Thoracic aorta (tissue), 2 donors: ENCODE measurements around the gene RASSF4. TPM values are rescaled to one million over a fixed set of nuclear protein-coding genes. Genes with fewer than 3 reads are reported as not detected.

Experiments used
- ATAC-seq: fragments of 150-250 bp; one replicate; pipeline ENCODE4 v1.8.0; 2017; ENCODE audit warnings: low read depth; ENCODE audit not compliant: insufficient number of reproducible peaks, low FRiP score
- DNase-seq: peaks from one replicate; pipeline ENCODE4 v3.0.0-alpha.2; 2020; ENCODE audit warnings: low spot score
- H3K27ac ChIP-seq, 2 donors: fragments of 200-600 bp; sonication (generic); 1 replicate in 1 of 2; 2 replicates in 1 of 2; pipeline ENCODE4 v1.5.1; 2016; ENCODE audit warnings: mild to moderate bottlenecking in 2 of 2, moderate library complexity in 2 of 2
- H3K27me3 ChIP-seq: fragments of 200-600 bp; sonication (generic); replicated peaks from 2 replicates; pipeline ENCODE4 v1.6.0; 2016; ENCODE audit warnings: mild to moderate bottlenecking; ENCODE audit not compliant: insufficient read depth
- H3K36me3 ChIP-seq: fragments of 200-600 bp; sonication (generic); one replicate; pipeline ENCODE4 v1.5.1; 2016
- H3K4me1 ChIP-seq, 2 donors: fragments of 200-600 bp; sonication (generic); 1 replicate in 1 of 2; 2 replicates in 1 of 2; pipeline versions ENCODE4 v1.5.1 to v1.6.0; 2016; ENCODE audit warnings: low read depth in 2 of 2, mild to moderate bottlenecking in 1 of 2; ENCODE audit not compliant: control insufficient read depth in 1 of 2
- H3K4me3 ChIP-seq: fragments of 200-600 bp; sonication (generic); 2 replicates; pipeline ENCODE4 v1.5.1; 2016; ENCODE audit warnings: mild to moderate bottlenecking
- H3K9me3 ChIP-seq: fragments of 200-600 bp; sonication (generic); 2 replicates; pipeline ENCODE4 v1.5.1; 2016
- CTCF ChIP-seq: fragments of 200-600 bp; sonication (generic); IDR thresholded peaks from one replicate; pipeline ENCODE4 v1.5.1; 2019; ENCODE audit warnings: antibody characterized with exemption
- total RNA-seq, 2 donors: library from RNA; depleted of rRNA; stranded (reverse); fragments of >200 nt; gene quantifications; one replicate each; pipeline versions ENCODE4 v1.1.0 to v1.2.3, GENCODE V29; 2016

RASSF4 gene
- total RNA-seq, 2 donors from 2014 or later = 48.5 to 68.5 TPM

DNA sequence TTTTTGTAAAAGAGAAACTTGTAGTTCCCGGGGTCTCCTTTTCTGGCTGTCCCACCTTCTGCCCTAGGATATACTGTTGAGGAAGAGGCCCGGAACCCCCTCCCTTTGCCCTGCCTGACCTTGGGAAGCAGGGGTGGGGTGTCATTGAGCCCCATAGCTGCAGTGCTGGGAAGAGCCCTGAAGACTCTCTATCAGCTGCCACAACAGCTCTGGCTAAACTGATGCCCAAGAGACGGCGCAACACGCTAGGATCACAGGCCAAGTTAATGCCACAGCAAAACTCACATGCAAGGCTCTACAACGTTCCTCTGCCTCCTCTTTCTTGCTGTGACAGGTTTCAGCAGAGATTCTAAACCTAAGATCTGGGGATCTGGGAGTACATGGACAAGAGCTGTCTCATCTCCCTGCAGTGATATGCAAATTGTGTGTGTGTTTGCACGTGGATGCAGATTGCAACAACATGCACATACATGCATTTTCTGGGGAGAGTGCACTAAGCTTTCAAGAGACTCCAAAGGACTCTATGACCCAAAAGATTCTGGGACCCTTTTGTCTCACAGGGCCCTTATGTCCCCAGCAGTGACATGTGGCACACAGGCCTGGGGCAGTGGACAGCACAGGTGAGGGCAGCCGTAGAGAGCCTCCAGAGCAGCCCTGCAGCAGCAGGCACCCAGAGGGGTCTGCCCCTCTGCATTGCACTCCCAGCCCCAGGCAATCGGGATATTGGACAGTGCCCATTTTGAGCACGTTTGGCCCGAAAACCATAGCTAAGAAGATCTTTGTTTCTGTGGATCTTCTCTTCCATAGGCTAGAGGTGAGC is 2.5 kb downstream of the RASSF4 start:
- no peak for TF ChIP-seq CTCF
- DNase-seq = no peak
- ATAC-seq = no peak
- H3K36me3 ChIP-seq = no peaks in the 10 kb centered on the region
- peak overlapping the region; percentile 79 for H3K4me3 ChIP-seq
- H3K9me3 ChIP-seq = no peaks in the 10 kb centered on the region
- H3K27ac ChIP-seq = peak overlapping the region in 1 of 2 donors; percentile 78
- H3K4me1 ChIP-seq = peaks cover 45 to 71% of the 10 kb centered on the region in 2 donors
- H3K27me3 ChIP-seq = no peaks in the 10 kb centered on the region

- no peaks in the 10 kb centered on the region for H3K27me3 ChIP-seq
- H3K4me1 ChIP-seq = peaks cover 50 to 72% of the 10 kb centered on the region in 2 donors
- H3K9me3 ChIP-seq = no peaks in the 10 kb centered on the region
- no peaks in the 10 kb centered on the region for H3K36me3 ChIP-seq
- DNase-seq (no peak), ATAC-seq (no peak)
- peak overlapping the region; percentile 70 to 78 for H3K27ac ChIP-seq
- H3K4me3 ChIP-seq = no peak overlapping the region
- TF ChIP-seq CTCF = peak; percentile 20
Measured at GRCh38 chr10:44962870-44963738, 3.5 kb downstream of the RASSF4 start.

GRCh38 chr10:44963772-44964633 is 4.4 kb downstream of the RASSF4 start:
- Histone ChIP-seq H3K36me3 (no peaks in the 10 kb centered on the region), H3K27ac (peak overlapping the region; percentile 70 to 78), H3K27me3 (no peaks in the 10 kb centered on the region), H3K4me1 (peaks cover 52 to 73% of the 10 kb centered on the region in 2 donors), H3K4me3 (peak overlapping the region; percentile 44), H3K9me3 (no peaks in the 10 kb centered on the region)
- no peak for DNase-seq
- peak; percentile 21 for ATAC-seq
- no peak for TF ChIP-seq CTCF

DNA sequence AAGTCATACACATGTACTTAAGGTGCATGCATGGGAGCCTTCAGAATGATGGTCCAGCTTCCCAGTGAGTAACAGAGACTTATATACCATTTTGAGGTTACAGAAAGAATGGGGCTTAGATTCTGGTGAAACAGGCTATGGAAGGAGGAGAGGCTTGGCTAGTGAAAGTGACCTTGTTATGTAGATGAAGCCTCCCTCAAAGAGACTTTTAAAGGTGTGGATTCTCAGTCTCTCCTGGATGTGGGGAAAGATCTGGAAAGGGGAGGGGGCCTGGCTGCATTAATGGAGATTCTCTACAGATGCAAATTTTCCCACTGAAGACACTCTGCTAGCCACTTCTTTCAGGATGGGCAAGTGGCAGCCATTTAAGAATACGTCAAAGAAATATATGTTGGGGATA is 5.5 kb downstream of the RASSF4 start:
- no peaks in the 10 kb centered on the region for H3K36me3 ChIP-seq
- H3K4me3 ChIP-seq = no peak overlapping the region
- ATAC-seq (no peak), DNase-seq (no peak)
- TF ChIP-seq CTCF = no peak
- H3K27me3 ChIP-seq = no peaks in the 10 kb centered on the region
- no peaks in the 10 kb centered on the region for H3K9me3 ChIP-seq
- H3K4me1 ChIP-seq = peaks cover 55 to 77% of the 10 kb centered on the region in 2 donors
- H3K27ac ChIP-seq = peak overlapping the region; percentile 70 to 78
